ENCODE data around the gene ITGB7. TPM values are rescaled to one million over a fixed set of nuclear protein-coding genes. Genes with fewer than 3 reads are reported as not detected.

ITGB7 gene
- total and polyA plus RNA-seq, 5 donors from 2014 or later: 279 to 382 (median 324) TPM

GRCh38 chr12:53244337-53244736, 37.3 kb upstream of the ITGB7 start:
- no peaks in the 10 kb centered on the region for H3K9me3 ChIP-seq (ENCODE audit: control insufficient read depth in 2 of 2, low read length in 2 of 2)
- H3K27ac ChIP-seq (ENCODE audit: insufficient read depth, low read length, poor library complexity, severe bottlenecking): no peak overlapping the region
- H3K4me1 ChIP-seq (ENCODE audit: control insufficient read depth, insufficient read depth, low read length, poor library complexity, severe bottlenecking): no peaks in the 10 kb centered on the region
- Mint-ChIP-seq H3K4me1 (peaks cover 0 to 4% (median under 1%) of the 10 kb centered on the region in 4 donors), H3K36me3 (no peaks in the 10 kb centered on the region), H3K4me3 (no peak overlapping the region), H3K9me3 (peaks cover 0 to 1% (median 0%) of the 10 kb centered on the region in 7 donors), H3K27ac (no peak overlapping the region), H3K27me3 (peaks cover 17% of the 10 kb centered on the region)
- no peaks in the 10 kb centered on the region for H3K36me3 ChIP-seq (ENCODE audit: control insufficient read depth, insufficient read depth, low read length)
- ATAC-seq (ENCODE audit: low read depth in 2 of 2) (no peak), DNase-seq (no peak)
- no peak overlapping the region for H3K4me3 ChIP-seq (ENCODE audit: low read depth, low read length)
- H3K27me3 ChIP-seq (ENCODE audit: control insufficient read depth, insufficient read depth, low read length): no peaks in the 10 kb centered on the region

GRCh38 chr12:53241623-53242412, 34.8 kb upstream of the ITGB7 start:
- no peaks in the 10 kb centered on the region for H3K27me3 ChIP-seq (ENCODE audit: control insufficient read depth, insufficient read depth, low read length)
- Mint-ChIP-seq H3K4me1 (peaks cover 5 to 12% (median 9%) of the 10 kb centered on the region in 4 donors), H3K9me3 (peaks cover 0 to 1% (median 0%) of the 10 kb centered on the region in 7 donors), H3K36me3 (no peaks in the 10 kb centered on the region), H3K4me3 (peak overlapping the region in 1 of 4 donors; percentile 79), H3K27me3 (peaks cover 17% of the 10 kb centered on the region), H3K27ac (no peak overlapping the region)
- no peak for ATAC-seq (ENCODE audit: low read depth in 2 of 2)
- DNase-seq: no peak
- peaks cover 4% of the 10 kb centered on the region for H3K4me1 ChIP-seq (ENCODE audit: control insufficient read depth, insufficient read depth, low read length, poor library complexity, severe bottlenecking)
- H3K9me3 ChIP-seq (ENCODE audit: control insufficient read depth in 2 of 2, low read length in 2 of 2): no peaks in the 10 kb centered on the region
- H3K36me3 ChIP-seq (ENCODE audit: control insufficient read depth, insufficient read depth, low read length): no peaks in the 10 kb centered on the region
- no peak overlapping the region for H3K4me3 ChIP-seq (ENCODE audit: low read depth, low read length)
- H3K27ac ChIP-seq (ENCODE audit: insufficient read depth, low read length, poor library complexity, severe bottlenecking): no peak overlapping the region

GRCh38 chr12:53239643-53240258, 32.7 kb upstream of the ITGB7 start:
- Histone ChIP-seq H3K27ac (ENCODE audit: insufficient read depth, low read length, poor library complexity, severe bottlenecking) (no peak overlapping the region), H3K27me3 (ENCODE audit: control insufficient read depth, insufficient read depth, low read length) (no peaks in the 10 kb centered on the region), H3K4me1 (ENCODE audit: control insufficient read depth, insufficient read depth, low read length, poor library complexity, severe bottlenecking) (peaks cover 24% of the 10 kb centered on the region), H3K4me3 (ENCODE audit: low read depth, low read length) (no peak overlapping the region), H3K9me3 (ENCODE audit: control insufficient read depth in 2 of 2, low read length in 2 of 2) (no peaks in the 10 kb centered on the region), H3K36me3 (ENCODE audit: control insufficient read depth, insufficient read depth, low read length) (no peaks in the 10 kb centered on the region)
- Mint-ChIP-seq H3K4me1 (peaks cover 5 to 30% (median 27%) of the 10 kb centered on the region in 4 donors), H3K4me3 (no peak overlapping the region), H3K36me3 (no peaks in the 10 kb centered on the region), H3K27me3 (peaks cover 17% of the 10 kb centered on the region), H3K27ac (peak overlapping the region in 2 of 3 donors; percentile 76 to 84), H3K9me3 (peaks cover 0 to 1% (median 0%) of the 10 kb centered on the region in 7 donors)
- DNase-seq: no peak
- no peak for ATAC-seq (ENCODE audit: low read depth in 2 of 2)

- Histone ChIP-seq H3K27me3 (ENCODE audit: control insufficient read depth, insufficient read depth, low read length) (no peaks in the 10 kb centered on the region), H3K27ac (ENCODE audit: insufficient read depth, low read length, poor library complexity, severe bottlenecking) (peak overlapping the region; percentile 70), H3K36me3 (ENCODE audit: control insufficient read depth, insufficient read depth, low read length) (no peaks in the 10 kb centered on the region), H3K4me3 (ENCODE audit: low read depth, low read length) (peak overlapping the region; percentile 37), H3K9me3 (ENCODE audit: control insufficient read depth in 2 of 2, low read length in 2 of 2) (no peaks in the 10 kb centered on the region), H3K4me1 (ENCODE audit: control insufficient read depth, insufficient read depth, low read length, poor library complexity, severe bottlenecking) (peaks cover 53% of the 10 kb centered on the region)
- Mint-ChIP-seq H3K27me3 (no peaks in the 10 kb centered on the region), H3K36me3 (no peaks in the 10 kb centered on the region), H3K9me3 (no peaks in the 10 kb centered on the region), H3K4me1 (peaks cover 5 to 51% (median 38%) of the 10 kb centered on the region in 4 donors), H3K4me3 (peak overlapping the region; percentile 52 to 71 (median 55)), H3K27ac (peak overlapping the region; percentile 50 to 90 (median 72))
- peak; percentile 48 to 70 (median 51) for DNase-seq
- peak; percentile 52 to 53 for ATAC-seq (ENCODE audit: low read depth in 2 of 2)
Observed at GRCh38 chr12:53236443-53237111, 29.5 kb upstream of the ITGB7 start.

- ATAC-seq (ENCODE audit: low read depth in 2 of 2): no peak
- Histone ChIP-seq H3K4me3 (ENCODE audit: low read depth, low read length) (peak overlapping the region; percentile 37), H3K27me3 (ENCODE audit: control insufficient read depth, insufficient read depth, low read length) (no peaks in the 10 kb centered on the region), H3K4me1 (ENCODE audit: control insufficient read depth, insufficient read depth, low read length, poor library complexity, severe bottlenecking) (peaks cover 60% of the 10 kb centered on the region), H3K9me3 (ENCODE audit: control insufficient read depth in 2 of 2, low read length in 2 of 2) (no peaks in the 10 kb centered on the region), H3K27ac (ENCODE audit: insufficient read depth, low read length, poor library complexity, severe bottlenecking) (peak overlapping the region; percentile 70), H3K36me3 (ENCODE audit: control insufficient read depth, insufficient read depth, low read length) (no peaks in the 10 kb centered on the region)
- Mint-ChIP-seq H3K36me3 (no peaks in the 10 kb centered on the region), H3K27ac (peak overlapping the region; percentile 50 to 90 (median 72)), H3K9me3 (no peaks in the 10 kb centered on the region), H3K4me1 (peaks cover 5 to 55% (median 37%) of the 10 kb centered on the region in 4 donors), H3K27me3 (no peaks in the 10 kb centered on the region), H3K4me3 (peak overlapping the region; percentile 52 to 71 (median 55))
- DNase-seq: no peak
Observed at GRCh38 chr12:53235742-53236442, 28.8 kb upstream of the ITGB7 start.

GRCh38 chr12:53235164-53235563, 28.1 kb upstream of the ITGB7 start:
- Histone ChIP-seq H3K27me3 (ENCODE audit: control insufficient read depth, insufficient read depth, low read length) (no peaks in the 10 kb centered on the region), H3K4me3 (ENCODE audit: low read depth, low read length) (no peak overlapping the region), H3K36me3 (ENCODE audit: control insufficient read depth, insufficient read depth, low read length) (no peaks in the 10 kb centered on the region), H3K27ac (ENCODE audit: insufficient read depth, low read length, poor library complexity, severe bottlenecking) (no peak overlapping the region), H3K4me1 (ENCODE audit: control insufficient read depth, insufficient read depth, low read length, poor library complexity, severe bottlenecking) (peaks cover 64% of the 10 kb centered on the region), H3K9me3 (ENCODE audit: control insufficient read depth in 2 of 2, low read length in 2 of 2) (no peaks in the 10 kb centered on the region)
- Mint-ChIP-seq H3K9me3 (no peaks in the 10 kb centered on the region), H3K27ac (peak overlapping the region in 2 of 3 donors; percentile 9 to 50), H3K4me3 (peak overlapping the region in 3 of 4 donors; percentile 36 to 71 (median 59)), H3K36me3 (no peaks in the 10 kb centered on the region), H3K4me1 (peaks cover 5 to 57% (median 37%) of the 10 kb centered on the region in 4 donors), H3K27me3 (no peaks in the 10 kb centered on the region)
- ATAC-seq (ENCODE audit: low read depth in 2 of 2) (no peak), DNase-seq (no peak)

- DNase-seq (no peak), ATAC-seq (ENCODE audit: low read depth in 2 of 2) (no peak)
- Histone ChIP-seq H3K9me3 (ENCODE audit: control insufficient read depth in 2 of 2, low read length in 2 of 2) (no peaks in the 10 kb centered on the region), H3K27me3 (ENCODE audit: control insufficient read depth, insufficient read depth, low read length) (no peaks in the 10 kb centered on the region), H3K27ac (ENCODE audit: insufficient read depth, low read length, poor library complexity, severe bottlenecking) (no peak overlapping the region), H3K36me3 (ENCODE audit: control insufficient read depth, insufficient read depth, low read length) (no peaks in the 10 kb centered on the region), H3K4me3 (ENCODE audit: low read depth, low read length) (no peak overlapping the region), H3K4me1 (ENCODE audit: control insufficient read depth, insufficient read depth, low read length, poor library complexity, severe bottlenecking) (peaks cover 69% of the 10 kb centered on the region)
- Mint-ChIP-seq H3K27ac (peak overlapping the region in 2 of 3 donors; percentile 69 to 83), H3K9me3 (no peaks in the 10 kb centered on the region), H3K4me1 (peaks cover 5 to 64% (median 43%) of the 10 kb centered on the region in 4 donors), H3K4me3 (peak overlapping the region in 1 of 4 donors; percentile 71), H3K27me3 (no peaks in the 10 kb centered on the region), H3K36me3 (no peaks in the 10 kb centered on the region)
Observed at GRCh38 chr12:53234271-53234914, 27.3 kb upstream of the ITGB7 start.

Data from CD4-positive, CD25-positive, alpha-beta regulatory T cell (primary cell).